GM21367 (cell line): Measurements from ENCODE around the gene ECT2.
"Not testable (repeated sequence)": the region's sequence is repeated elsewhere in the genome, so short reads cannot be mapped to it uniquely, and the experiment has no call there.

ENCODE experiments used
- ATAC-seq: cut with Tn5 transposase; IDR thresholded peaks from one replicate; pipeline ENCODE4 v1.9.1; 2021; ENCODE audit not compliant: unreplicated experiment

Gene ECT2

GRCh38 chr3:172739462-172739861, 11.1 kb upstream of the ECT2 start:
- no peak for ATAC-seq

- no peak for ATAC-seq
These were observed 4.1 kb upstream of the ECT2 start for GRCh38 chr3:172746475-172746874.

GRCh38 chr3:172749230-172749965, 1.1 kb upstream of the ECT2 start:
- no peak for ATAC-seq

GRCh38 chr3:172750069-172750367, 508 bp upstream of the ECT2 start:
- ATAC-seq: no peak

GRCh38 chr3:172751175-172751704, 714 bp downstream of the ECT2 start:
- no peak for ATAC-seq

GRCh38 chr3:172752651-172753050, 2.1 kb downstream of the ECT2 start:
- ATAC-seq: no peak

- no peak for ATAC-seq
These were observed 2.6 kb downstream of the ECT2 start for GRCh38 chr3:172753125-172753524.

- not testable (repeated sequence) for ATAC-seq
These were observed 9.9 kb downstream of the ECT2 start for GRCh38 chr3:172760416-172760815.

GRCh38 chr3:172766241-172766640, 15.7 kb downstream of the ECT2 start:
- no peak for ATAC-seq

- no peak for ATAC-seq
These were observed 16.3 kb downstream of the ECT2 start for GRCh38 chr3:172766718-172767405.

GRCh38 chr3:172770382-172770781, 19.9 kb downstream of the ECT2 start:
- ATAC-seq: no peak

- ATAC-seq: no peak
These were observed 21.1 kb downstream of the ECT2 start for GRCh38 chr3:172771672-172772071.

- ATAC-seq: no peak
These were observed 25.7 kb downstream of the ECT2 start for GRCh38 chr3:172776049-172776717.

GRCh38 chr3:172777901-172778300, 27.4 kb downstream of the ECT2 start:
- no peak for ATAC-seq

- ATAC-seq: no peak
These were observed 31.7 kb downstream of the ECT2 start for GRCh38 chr3:172782235-172782634.

GRCh38 chr3:172786036-172786435, 35.5 kb downstream of the ECT2 start:
- no peak for ATAC-seq

GRCh38 chr3:172787019-172787418, 36.5 kb downstream of the ECT2 start:
- no peak for ATAC-seq

- ATAC-seq: no peak
These were observed 37.2 kb downstream of the ECT2 start for GRCh38 chr3:172787746-172788145.

GRCh38 chr3:172799246-172799645, 48.7 kb downstream of the ECT2 start:
- no peak for ATAC-seq

GRCh38 chr3:172800156-172800555, 49.6 kb downstream of the ECT2 start:
- no peak for ATAC-seq

- no peak for ATAC-seq
These were observed 53.0 kb downstream of the ECT2 start for GRCh38 chr3:172803489-172803888.

- ATAC-seq: no peak
These were observed 53.8 kb downstream of the ECT2 start for GRCh38 chr3:172804323-172804722.
